GM12878 (cell line): ENCODE results near the gene GADL1. TPM values are rescaled to one million over a fixed set of nuclear protein-coding genes. Genes with fewer than 3 reads are reported as not detected.

Source experiments
- ATAC-seq: fragments of 200-7000 bp; cut with Tn5 transposase; 3 replicates; pipeline ENCODE4 v1.9.1; 2020; ENCODE audit warnings: mild to moderate bottlenecking, moderate library complexity
- BruUV-seq: library from RNA; stranded (reverse); fragments of 400-500 nt; replicated peaks from 2 replicates; lab custom pipeline; 2021; lab: Mats Ljungman, UMichigan
- CTCF ChIA-PET: fragments of 300-600 bp; sonication (Branson Sonifier 250); formaldehyde crosslinking; extraction: SDS; loops from one replicate; lab custom pipeline; 2021; ENCODE audit warnings: inconsistent platforms; lab: Yijun Ruan, JAX
- POLR2A ChIA-PET: fragments of 350-600 bp; formaldehyde crosslinking; extraction: SDS; loops from one replicate; lab custom pipeline; 2021; ENCODE audit warnings: inconsistent platforms; lab: Charles Lee
- RAD21 ChIA-PET: fragments of 300-600 bp; sonication (Branson Sonifier 250); formaldehyde crosslinking; loops from one replicate; lab custom pipeline; 2023; ENCODE audit warnings: antibody characterized with exemption; ENCODE audit not compliant: unreplicated experiment; lab: Charles Lee
- SMC1A ChIA-PET: fragments of 300-600 bp; sonication (Branson Sonifier 250); formaldehyde crosslinking; loops from one replicate; lab custom pipeline; 2023; ENCODE audit not compliant: unreplicated experiment, uncharacterized antibody; lab: Charles Lee
- DNase-seq: peaks from one replicate; pipeline ENCODE4 v3.0.0-alpha.2; 2011; ENCODE audit warnings: low read depth, low spot score
- FAIRE-seq: peaks from 3 replicates; lab custom pipeline; 2011; peaks lifted over from hg19 to GRCh38; lab: Jason Lieb, UNC
- H2AFZ ChIP-seq: 2 replicates; pipeline ENCODE4 v1.6.0; 2011; ENCODE audit warnings: low read depth, low read length, control low read depth; ENCODE audit not compliant: control insufficient read depth
- H3K27ac ChIP-seq: 2 replicates; pipeline ENCODE4 v1.5.1; 2011; ENCODE audit warnings: control low read depth; ENCODE audit not compliant: control insufficient read depth, insufficient read depth
- H3K27me3 ChIP-seq, 2 experiments: replicated peaks in 1 of 2; 2 replicates each; pipeline versions ENCODE4 v1.6.0 to v1.6.1; 2011; ENCODE audit warnings: low read length in 1 of 2; ENCODE audit not compliant: control insufficient read depth in 2 of 2, insufficient read depth in 2 of 2
- H3K36me3 ChIP-seq, 2 experiments: 2 replicates each; pipeline ENCODE4 v1.5.1; 2011; ENCODE audit warnings: low read length in 1 of 2; ENCODE audit not compliant: control insufficient read depth in 2 of 2, insufficient read depth in 2 of 2
- H3K4me1 ChIP-seq: 2 replicates; pipeline ENCODE4 v1.6.1; 2011; ENCODE audit warnings: mild to moderate bottlenecking, low read length, moderate library complexity, mixed read lengths; ENCODE audit not compliant: control insufficient read depth, insufficient read depth
- H3K4me2 ChIP-seq: 2 replicates; pipeline ENCODE4 v1.6.0; 2011; ENCODE audit warnings: control low read depth; ENCODE audit not compliant: control insufficient read depth, insufficient read depth
- H3K4me3 ChIP-seq: fragments of 200-600 bp; sonication (generic); 2 replicates; pipeline ENCODE4 v1.5.1; 2016
- H3K79me2 ChIP-seq: 2 replicates; pipeline ENCODE4 v1.6.0; 2011; ENCODE audit warnings: low read length; ENCODE audit not compliant: control insufficient read depth, insufficient read depth
- H3K9ac ChIP-seq: 2 replicates; pipeline ENCODE4 v1.8.0; 2011; ENCODE audit warnings: low read length, control low read depth, mixed read lengths; ENCODE audit not compliant: control insufficient read depth, insufficient read depth
- H3K9me3 ChIP-seq: replicated peaks from 3 replicates; pipeline ENCODE4 v1.5.1; 2011; ENCODE audit warnings: mild to moderate bottlenecking, low read length; ENCODE audit not compliant: control insufficient read depth, insufficient read depth
- H4K20me1 ChIP-seq: 2 replicates; pipeline ENCODE4 v1.6.0; 2011; ENCODE audit not compliant: control insufficient read depth, insufficient read depth
- CHD1 ChIP-seq: IDR thresholded peaks from 2 replicates; pipeline ENCODE4 v1.6.1; 2012; ENCODE audit warnings: low read depth, low read length, improper control_type of control experiment
- CREB1 ChIP-seq: IDR thresholded peaks from 2 replicates; pipeline ENCODE4 v1.6.1; 2012; ENCODE audit warnings: low read depth, mild to moderate bottlenecking, inconsistent platforms
- EP300 ChIP-seq, 2 experiments: fragments of 150-350 bp in 1 of 2; IDR thresholded peaks; 2 replicates each; pipeline ENCODE4 v1.6.1; 2011 to 2012; ENCODE audit warnings: low read depth in 2 of 2, low read length in 2 of 2, borderline replicate concordance in 1 of 2, improper control_type of control experiment in 1 of 2, inconsistent platforms in 1 of 2; ENCODE audit not compliant: control insufficient read depth in 1 of 2
- HCFC1 ChIP-seq: fragments of 150-350 bp; IDR thresholded peaks from 2 replicates; pipeline ENCODE4 v1.6.1; 2014; ENCODE audit warnings: low read length
- MYC ChIP-seq: IDR thresholded peaks from 2 replicates; pipeline ENCODE4 v1.6.1; 2011; ENCODE audit warnings: mild to moderate bottlenecking, low read length, moderate library complexity, inconsistent platforms; ENCODE audit not compliant: insufficient read depth, insufficient replicate concordance, insufficient read length, severe bottlenecking
- NFYB ChIP-seq: IDR thresholded peaks from 2 replicates; pipeline ENCODE4 v1.6.1; 2011; ENCODE audit warnings: low read depth, mild to moderate bottlenecking, low read length, improper control_type of control experiment, moderate library complexity; ENCODE audit not compliant: insufficient read depth
- RAD21 ChIP-seq: IDR thresholded peaks from 2 replicates; pipeline ENCODE4 v1.6.1; 2011; ENCODE audit warnings: mild to moderate bottlenecking, low read depth, low read length, moderate library complexity; ENCODE audit not compliant: insufficient read depth
- RAD51 ChIP-seq: fragments of 450-650 bp; IDR thresholded peaks from 2 replicates; pipeline ENCODE4 v1.6.1; 2016; ENCODE audit warnings: moderate library complexity, mild to moderate bottlenecking, inconsistent platforms
- RUNX3 ChIP-seq: IDR thresholded peaks from 2 replicates; pipeline ENCODE4 v1.6.1; 2012; ENCODE audit warnings: low read length, inconsistent platforms
- SMC3 ChIP-seq: IDR thresholded peaks from 2 replicates; pipeline ENCODE4 v1.6.1; 2011; ENCODE audit warnings: low read length, improper control_type of control experiment, borderline replicate concordance
- ZSCAN29 ChIP-seq: fragments of 450-650 bp; IDR thresholded peaks from 2 replicates; pipeline ENCODE4 v1.6.1; 2017; ENCODE audit warnings: mild to moderate bottlenecking, moderate library complexity
- whole genome bisulfite sequencing: methylation state at CpG from one replicate; pipeline ENCODE4 v1.1.6; 2016; ENCODE audit warnings: low lambda C conversion rate; ENCODE audit not compliant: insufficient replicate concordance, insufficient coverage; ENCODE audit errors: missing lambda C conversion rate; 5-methylcytosine and 5-hydroxymethylcytosine counted together
- in situ Hi-C: fragments of 300-500 bp; cut with MboI; formaldehyde crosslinking; loops from 9 replicates; pipeline ENCODE4 v1.14.3; 2018; ENCODE audit warnings: mixed read lengths
- intact Hi-C: fragments of 100-400 bp; cut with micrococcal nuclease; formaldehyde crosslinking; loops from one replicate; pipeline ENCODE4 v1.14.2; 2022; ENCODE audit not compliant: unreplicated experiment
- polyA plus RNA-seq, 11 experiments: library from polyadenylated mRNA; depleted of rRNA in 4 of 11; unstranded in 6 of 11; stranded (reverse) in 5 of 11; fragments of >200 nt; fragmentation: Nextera tagmentation in 4 of 11; fragmentation: Illumina TruSeq in 1 of 11; extraction: Ambion mirVana in 4 of 11; extraction: Trizol in 1 of 11; gene quantifications; 1 replicate in 1 of 11; 2 replicates in 10 of 11; pipeline versions ENCODE4 v1.2.1 to v1.2.3, GENCODE V29; 2011 to 2016; ENCODE audit warnings: inconsistent platforms in 2 of 11, missing spikeins in 2 of 11, low read depth in 1 of 11
- total RNA-seq, 4 experiments: library from RNA; depleted of rRNA in 3 of 4; stranded (reverse); fragments of >200 nt in 3 of 4; fragmentation: Illumina TruSeq in 1 of 4; extraction: Trizol in 1 of 4; gene quantifications; 2 replicates each; pipeline versions ENCODE4 v1.2.1 to v1.2.3, GENCODE V29; 2013 to 2021
- TF ChIP-seq, protein P1 (sequence below): IDR thresholded peaks from 2 replicates; pipeline ENCODE4 v1.6.1; 2012; ENCODE audit warnings: low read depth, low read length, improper control_type of control experiment
- TF ChIP-seq, protein P2 (sequence below): fragments of 150-350 bp; IDR thresholded peaks from 2 replicates; pipeline ENCODE4 v1.6.1; 2016; ENCODE audit warnings: low read depth, low read length

GADL1 gene
- total and polyA plus RNA-seq, 10 of the 15 experiments (the other 5 are each of a cell fraction or from before 2014, with no cell fraction given) = 0.04 TPM; not detected in 9

DNA sequence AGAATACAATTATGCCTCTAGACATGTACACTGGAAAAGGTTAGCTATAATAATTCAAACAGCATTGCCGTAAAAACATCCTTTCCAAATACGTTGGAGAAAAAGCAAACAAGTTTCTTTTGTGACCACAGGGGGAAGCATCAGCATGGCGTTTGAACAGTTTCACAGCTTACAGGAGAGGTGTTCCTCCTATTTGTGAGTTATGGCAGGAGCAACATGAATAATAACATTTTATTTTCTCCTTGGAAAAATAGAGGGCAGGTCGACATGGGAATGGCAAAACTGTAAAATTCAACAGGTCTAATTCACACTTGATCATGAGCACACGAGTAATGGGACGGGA is 39.7 kb upstream of the GADL1 start (continued):
- TF ChIP-seq, protein P1, sequence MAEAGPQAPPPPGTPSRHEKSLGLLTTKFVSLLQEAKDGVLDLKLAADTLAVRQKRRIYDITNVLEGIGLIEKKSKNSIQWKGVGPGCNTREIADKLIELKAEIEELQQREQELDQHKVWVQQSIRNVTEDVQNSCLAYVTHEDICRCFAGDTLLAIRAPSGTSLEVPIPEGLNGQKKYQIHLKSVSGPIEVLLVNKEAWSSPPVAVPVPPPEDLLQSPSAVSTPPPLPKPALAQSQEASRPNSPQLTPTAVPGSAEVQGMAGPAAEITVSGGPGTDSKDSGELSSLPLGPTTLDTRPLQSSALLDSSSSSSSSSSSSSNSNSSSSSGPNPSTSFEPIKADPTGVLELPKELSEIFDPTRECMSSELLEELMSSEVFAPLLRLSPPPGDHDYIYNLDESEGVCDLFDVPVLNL = no peak
- TF ChIP-seq RUNX3 = 0 out of 2 replicates have a peak, but pooled peaks have one; percentile 13
- TF ChIP-seq SMC3 = peak; percentile 36; the same call in 1 of the 2 replicates
- peak; percentile 74 for TF ChIP-seq RAD21

DNA sequence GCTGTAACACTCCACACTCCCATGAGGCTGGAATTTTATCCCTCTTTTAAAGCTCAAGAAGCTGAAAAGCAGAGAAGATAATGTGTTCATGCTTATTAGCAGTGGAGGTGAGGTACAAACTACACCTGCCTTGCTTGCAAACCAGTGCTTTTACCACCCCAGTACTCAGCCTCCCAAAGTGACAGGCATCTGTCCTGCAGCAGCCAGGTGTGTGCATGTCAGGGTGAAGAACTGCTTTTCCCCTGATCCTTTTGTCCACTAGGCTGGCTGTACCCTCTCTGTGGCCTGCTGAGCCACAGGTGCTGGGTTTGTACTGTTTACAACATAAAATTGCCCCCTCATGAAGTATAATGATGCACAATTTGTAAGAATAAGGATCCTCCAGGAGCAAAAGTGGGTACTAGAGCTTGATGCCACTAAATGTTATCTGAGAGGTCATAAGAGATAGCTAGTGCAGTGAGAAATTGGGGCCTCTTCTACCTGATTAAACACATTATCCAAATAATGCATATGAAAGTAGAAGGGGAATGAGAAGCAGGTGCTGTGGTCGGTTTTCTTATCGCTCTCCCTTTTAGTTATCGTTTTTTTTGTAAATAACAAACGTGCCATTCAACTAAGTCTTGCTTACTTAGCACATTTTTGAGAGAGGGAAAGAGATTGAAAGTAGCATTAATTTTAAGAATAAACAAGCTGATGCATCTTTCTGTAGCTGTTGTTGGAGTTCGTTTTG is 39.2 kb upstream of the GADL1 start:
- FAIRE-seq (no peak), ATAC-seq (peak; percentile 19; the same call in 1 of the 3 replicates), DNase-seq (no peak)
- H3K36me3 ChIP-seq = no peaks in the 10 kb centered on the region
- TF ChIP-seq, protein P2, sequence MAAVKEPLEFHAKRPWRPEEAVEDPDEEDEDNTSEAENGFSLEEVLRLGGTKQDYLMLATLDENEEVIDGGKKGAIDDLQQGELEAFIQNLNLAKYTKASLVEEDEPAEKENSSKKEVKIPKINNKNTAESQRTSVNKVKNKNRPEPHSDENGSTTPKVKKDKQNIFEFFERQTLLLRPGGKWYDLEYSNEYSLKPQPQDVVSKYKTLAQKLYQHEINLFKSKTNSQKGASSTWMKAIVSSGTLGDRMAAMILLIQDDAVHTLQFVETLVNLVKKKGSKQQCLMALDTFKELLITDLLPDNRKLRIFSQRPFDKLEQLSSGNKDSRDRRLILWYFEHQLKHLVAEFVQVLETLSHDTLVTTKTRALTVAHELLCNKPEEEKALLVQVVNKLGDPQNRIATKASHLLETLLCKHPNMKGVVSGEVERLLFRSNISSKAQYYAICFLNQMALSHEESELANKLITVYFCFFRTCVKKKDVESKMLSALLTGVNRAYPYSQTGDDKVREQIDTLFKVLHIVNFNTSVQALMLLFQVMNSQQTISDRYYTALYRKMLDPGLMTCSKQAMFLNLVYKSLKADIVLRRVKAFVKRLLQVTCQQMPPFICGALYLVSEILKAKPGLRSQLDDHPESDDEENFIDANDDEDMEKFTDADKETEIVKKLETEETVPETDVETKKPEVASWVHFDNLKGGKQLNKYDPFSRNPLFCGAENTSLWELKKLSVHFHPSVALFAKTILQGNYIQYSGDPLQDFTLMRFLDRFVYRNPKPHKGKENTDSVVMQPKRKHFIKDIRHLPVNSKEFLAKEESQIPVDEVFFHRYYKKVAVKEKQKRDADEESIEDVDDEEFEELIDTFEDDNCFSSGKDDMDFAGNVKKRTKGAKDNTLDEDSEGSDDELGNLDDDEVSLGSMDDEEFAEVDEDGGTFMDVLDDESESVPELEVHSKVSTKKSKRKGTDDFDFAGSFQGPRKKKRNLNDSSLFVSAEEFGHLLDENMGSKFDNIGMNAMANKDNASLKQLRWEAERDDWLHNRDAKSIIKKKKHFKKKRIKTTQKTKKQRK = no peak
- TF ChIP-seq MYC (no peak), ZSCAN29 (no peak), RAD51 (no peak), NFYB (no peak), CHD1 (no peak), CREB1 (no peak), EP300 (IDR thresholded peaks at IDR 0.05; ENCODE audit: borderline replicate concordance in 1 of 2, control insufficient read depth in 1 of 2, low read depth in 2 of 2, low read length in 2 of 2) (no peak), HCFC1 (no peak)
- TF ChIP-seq, protein P1 = no peak
- H2AFZ ChIP-seq = no peak overlapping the region
- no peaks in the 10 kb centered on the region for H3K27me3 ChIP-seq
- ChIA-PET SMC1A (interaction anchor here (1.0 to 2.5 kb wide), 11 partner anchors 32 to 835 kb away, joined by 3 to 12 read pairs (median 3); no protein-coding TSS in a partner anchor), POLR2A (no interaction called here), CTCF (interaction anchor here (0.7 to 2.8 kb wide), 10 partner anchors 10 to 761 kb away, joined by 3 to 14 read pairs (median 4); no protein-coding TSS in a partner anchor), RAD21 (interaction anchor here (0.6 to 1.7 kb wide), 10 partner anchors 21 to 764 kb away, joined by 3 to 8 read pairs (median 3); no protein-coding TSS in a partner anchor)
- no peak overlapping the region for H3K9ac ChIP-seq
- BruUV-seq = no TSS peak
- no peak overlapping the region for H3K27ac ChIP-seq
- no peaks in the 10 kb centered on the region for H3K4me1 ChIP-seq
- intact Hi-C loops (no loop called here), in situ Hi-C loops (no loop called here)
- no peaks in the 10 kb centered on the region for H3K79me2 ChIP-seq
- H4K20me1 ChIP-seq = no peaks in the 10 kb centered on the region
- 53% methylated on average over 5 of the region's 5 CpGs for WGBS
- H3K4me2 ChIP-seq = no peak overlapping the region
- H3K4me3 ChIP-seq = no peak overlapping the region
- H3K9me3 ChIP-seq = no peaks in the 10 kb centered on the region
